ENCODE data around the gene GUCA1C.

The GUCA1C gene

GRCh38 chr3:108914774-108915641, 38.7 kb downstream of the GUCA1C start:
- TF ChIP-seq CTCF (IDR thresholded peaks at IDR 0.05; ENCODE audit: poor library complexity, severe bottlenecking): peak; percentile 90
- Histone ChIP-seq H3K27me3 (ENCODE audit: insufficient read depth, poor library complexity, severe bottlenecking) (no peaks in the 10 kb centered on the region), H3K4me3 (ENCODE audit: severe bottlenecking) (no peak overlapping the region), H3K4me1 (ENCODE audit: insufficient read depth, poor library complexity, severe bottlenecking) (no peaks in the 10 kb centered on the region), H3K9me3 (ENCODE audit: severe bottlenecking) (no peaks in the 10 kb centered on the region), H3K27ac (ENCODE audit: poor library complexity, severe bottlenecking) (no peak overlapping the region), H3K36me3 (ENCODE audit: low read depth) (no peaks in the 10 kb centered on the region)
- peak; percentile 78 for ATAC-seq (ENCODE audit: low read depth)
- peak; percentile 47 for DNase-seq (ENCODE audit: low spot score)

- H3K4me3 ChIP-seq (ENCODE audit: severe bottlenecking): no peak overlapping the region
- no peak for ATAC-seq (ENCODE audit: low read depth)
- H3K36me3 ChIP-seq (ENCODE audit: low read depth): no peaks in the 10 kb centered on the region
- H3K4me1 ChIP-seq (ENCODE audit: insufficient read depth, poor library complexity, severe bottlenecking): no peaks in the 10 kb centered on the region
- TF ChIP-seq CTCF (IDR thresholded peaks at IDR 0.05; ENCODE audit: poor library complexity, severe bottlenecking): no peak
- H3K9me3 ChIP-seq (ENCODE audit: severe bottlenecking): no peaks in the 10 kb centered on the region
- H3K27ac ChIP-seq (ENCODE audit: poor library complexity, severe bottlenecking): no peak overlapping the region
- H3K27me3 ChIP-seq (ENCODE audit: insufficient read depth, poor library complexity, severe bottlenecking): no peaks in the 10 kb centered on the region
- DNase-seq (ENCODE audit: low spot score): no peak
Observed at GRCh38 chr3:108909799-108910198, 43.9 kb downstream of the GUCA1C start.

- H3K4me1 ChIP-seq (ENCODE audit: insufficient read depth, poor library complexity, severe bottlenecking): no peaks in the 10 kb centered on the region
- no peaks in the 10 kb centered on the region for H3K36me3 ChIP-seq (ENCODE audit: low read depth)
- H3K27ac ChIP-seq (ENCODE audit: poor library complexity, severe bottlenecking): no peak overlapping the region
- DNase-seq (ENCODE audit: low spot score): no peak
- no peak for TF ChIP-seq CTCF (IDR thresholded peaks at IDR 0.05; ENCODE audit: poor library complexity, severe bottlenecking)
- ATAC-seq (ENCODE audit: low read depth): no peak
- no peaks in the 10 kb centered on the region for H3K9me3 ChIP-seq (ENCODE audit: severe bottlenecking)
- H3K4me3 ChIP-seq (ENCODE audit: severe bottlenecking): no peak overlapping the region
- H3K27me3 ChIP-seq (ENCODE audit: insufficient read depth, poor library complexity, severe bottlenecking): no peaks in the 10 kb centered on the region
Observed at GRCh38 chr3:108907194-108907593, 46.5 kb downstream of the GUCA1C start.

- no peak overlapping the region for H3K4me3 ChIP-seq (ENCODE audit: severe bottlenecking)
- no peak for TF ChIP-seq CTCF (IDR thresholded peaks at IDR 0.05; ENCODE audit: poor library complexity, severe bottlenecking)
- H3K27me3 ChIP-seq (ENCODE audit: insufficient read depth, poor library complexity, severe bottlenecking): no peaks in the 10 kb centered on the region
- no peaks in the 10 kb centered on the region for H3K4me1 ChIP-seq (ENCODE audit: insufficient read depth, poor library complexity, severe bottlenecking)
- DNase-seq (ENCODE audit: low spot score): no peak
- ATAC-seq (ENCODE audit: low read depth): no peak
- no peak overlapping the region for H3K27ac ChIP-seq (ENCODE audit: poor library complexity, severe bottlenecking)
- no peaks in the 10 kb centered on the region for H3K9me3 ChIP-seq (ENCODE audit: severe bottlenecking)
- H3K36me3 ChIP-seq (ENCODE audit: low read depth): no peaks in the 10 kb centered on the region
Observed at GRCh38 chr3:108899530-108899929, 54.1 kb downstream of the GUCA1C start.

GRCh38 chr3:108897883-108898282, 55.8 kb downstream of the GUCA1C start:
- no peak overlapping the region for H3K27ac ChIP-seq (ENCODE audit: poor library complexity, severe bottlenecking)
- DNase-seq (ENCODE audit: low spot score) (no peak), ATAC-seq (ENCODE audit: low read depth) (no peak)
- H3K9me3 ChIP-seq (ENCODE audit: severe bottlenecking): no peaks in the 10 kb centered on the region
- no peaks in the 10 kb centered on the region for H3K4me1 ChIP-seq (ENCODE audit: insufficient read depth, poor library complexity, severe bottlenecking)
- H3K36me3 ChIP-seq (ENCODE audit: low read depth): no peaks in the 10 kb centered on the region
- H3K4me3 ChIP-seq (ENCODE audit: severe bottlenecking): no peak overlapping the region
- no peak for TF ChIP-seq CTCF (IDR thresholded peaks at IDR 0.05; ENCODE audit: poor library complexity, severe bottlenecking)
- H3K27me3 ChIP-seq (ENCODE audit: insufficient read depth, poor library complexity, severe bottlenecking): peaks cover 3% of the 10 kb centered on the region

All from RWPE2 (cell line).